NT2/D1 (cell line): Measurements from ENCODE around the gene RASGRP2.

ENCODE experiments used
- DNase-seq: peaks from one replicate; pipeline ENCODE4 v3.0.0-alpha.2; 2011; ENCODE audit warnings: low read depth, low spot score
- H3K27me3 ChIP-seq: 2 replicates; pipeline ENCODE4 v1.6.0; 2011; ENCODE audit warnings: mild to moderate bottlenecking; ENCODE audit not compliant: insufficient read length, insufficient read depth
- H3K36me3 ChIP-seq: 2 replicates; pipeline ENCODE4 v1.6.1; 2011; ENCODE audit warnings: mild to moderate bottlenecking, low read length, mixed read lengths; ENCODE audit not compliant: insufficient read depth, insufficient read length
- H3K4me1 ChIP-seq: 2 replicates; pipeline ENCODE4 v1.5.1; 2011; ENCODE audit not compliant: insufficient read depth, insufficient read length
- H3K4me3 ChIP-seq: 2 replicates; pipeline ENCODE4 v1.5.1; 2011; ENCODE audit warnings: low read depth; ENCODE audit not compliant: insufficient read length
- H3K9ac ChIP-seq: 2 replicates; pipeline ENCODE4 v1.6.0; 2011; ENCODE audit warnings: low read depth; ENCODE audit not compliant: insufficient read length
- H3K9me3 ChIP-seq: 2 replicates; pipeline ENCODE4 v1.5.1; 2011; ENCODE audit warnings: mild to moderate bottlenecking, low read length; ENCODE audit not compliant: insufficient read depth
- SUZ12 ChIP-seq: IDR thresholded peaks from 2 replicates; pipeline ENCODE4 v1.6.1; 2011; ENCODE audit not compliant: insufficient read length, insufficient read depth; ENCODE audit errors: extremely low read depth
- YY1 ChIP-seq: IDR thresholded peaks from 2 replicates; pipeline ENCODE4 v1.6.1; 2011; ENCODE audit not compliant: insufficient read length, insufficient read depth
- ZNF274 ChIP-seq: IDR thresholded peaks from 2 replicates; pipeline ENCODE4 v1.6.1; 2011; ENCODE audit warnings: mild to moderate bottlenecking, low read depth, low read length

The RASGRP2 gene

DNA sequence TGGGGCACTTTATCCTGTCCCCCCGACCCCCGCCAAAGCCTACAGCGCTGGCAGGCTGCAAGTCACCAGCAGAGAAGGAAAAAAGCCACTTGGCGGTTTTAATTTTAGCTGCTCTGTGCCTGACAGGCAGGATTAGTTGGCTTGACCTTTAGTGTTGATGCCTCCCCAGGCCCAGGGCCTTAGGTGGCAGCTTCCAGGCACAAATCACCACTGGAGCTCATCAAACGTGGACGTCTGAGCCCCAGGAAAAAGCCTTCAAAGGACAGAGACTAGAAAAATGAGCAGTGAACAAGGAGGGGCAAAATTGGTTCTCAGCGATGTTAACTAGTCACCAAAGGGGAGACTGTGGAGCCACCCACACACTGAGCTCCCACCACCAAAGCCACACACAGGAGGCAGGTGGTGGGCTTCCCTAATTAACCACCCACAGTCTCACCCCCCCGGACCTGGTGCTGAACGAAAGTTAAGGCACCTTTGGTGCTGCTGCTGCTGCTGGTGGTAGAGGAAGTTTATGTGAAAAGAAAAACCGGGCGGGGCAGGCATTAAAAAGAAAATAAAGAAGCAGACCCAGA lies 20.2 kb upstream of the RASGRP2 start:
- Histone ChIP-seq H3K27me3 (no peaks in the 10 kb centered on the region), H3K9me3 (no peaks in the 10 kb centered on the region), H3K36me3 (peaks cover 67% of the 10 kb centered on the region), H3K4me1 (peaks cover 58% of the 10 kb centered on the region), H3K4me3 (no peak overlapping the region), H3K9ac (peak overlapping the region; percentile 65)
- TF ChIP-seq ZNF274 (no peak), SUZ12 (no peak), YY1 (no peak)
- no peak for DNase-seq

- Histone ChIP-seq H3K36me3 (peaks cover 61% of the 10 kb centered on the region), H3K27me3 (no peaks in the 10 kb centered on the region), H3K9ac (peak overlapping the region; percentile 65), H3K9me3 (no peaks in the 10 kb centered on the region), H3K4me1 (peaks cover 59% of the 10 kb centered on the region), H3K4me3 (no peak overlapping the region)
- no peak for DNase-seq
- no peak for TF ChIP-seq ZNF274
- TF ChIP-seq SUZ12 = no peak
- no peak for TF ChIP-seq YY1
Observed at GRCh38 chr11:64763526-64764039, 19.6 kb upstream of the RASGRP2 start.

- peak overlapping the region; percentile 65 for H3K9ac ChIP-seq
- DNase-seq = peak; percentile 70
- no peak overlapping the region for H3K4me3 ChIP-seq
- H3K36me3 ChIP-seq = peaks cover 55% of the 10 kb centered on the region
- no peaks in the 10 kb centered on the region for H3K9me3 ChIP-seq
- H3K4me1 ChIP-seq = peaks cover 59% of the 10 kb centered on the region
- TF ChIP-seq SUZ12 (no peak), ZNF274 (no peak), YY1 (no peak)
- H3K27me3 ChIP-seq = no peaks in the 10 kb centered on the region
Observed at GRCh38 chr11:64762674-64763525, 19.0 kb upstream of the RASGRP2 start.

- no peak for DNase-seq
- no peaks in the 10 kb centered on the region for H3K27me3 ChIP-seq
- no peaks in the 10 kb centered on the region for H3K9me3 ChIP-seq
- peaks cover 55% of the 10 kb centered on the region for H3K4me1 ChIP-seq
- H3K36me3 ChIP-seq = peaks cover 48% of the 10 kb centered on the region
- H3K4me3 ChIP-seq = no peak overlapping the region
- peak overlapping the region; percentile 14 for H3K9ac ChIP-seq
- TF ChIP-seq ZNF274 = no peak
- TF ChIP-seq YY1 = no peak
- TF ChIP-seq SUZ12 = no peak
Observed at GRCh38 chr11:64762277-64762673, 18.3 kb upstream of the RASGRP2 start.

DNA sequence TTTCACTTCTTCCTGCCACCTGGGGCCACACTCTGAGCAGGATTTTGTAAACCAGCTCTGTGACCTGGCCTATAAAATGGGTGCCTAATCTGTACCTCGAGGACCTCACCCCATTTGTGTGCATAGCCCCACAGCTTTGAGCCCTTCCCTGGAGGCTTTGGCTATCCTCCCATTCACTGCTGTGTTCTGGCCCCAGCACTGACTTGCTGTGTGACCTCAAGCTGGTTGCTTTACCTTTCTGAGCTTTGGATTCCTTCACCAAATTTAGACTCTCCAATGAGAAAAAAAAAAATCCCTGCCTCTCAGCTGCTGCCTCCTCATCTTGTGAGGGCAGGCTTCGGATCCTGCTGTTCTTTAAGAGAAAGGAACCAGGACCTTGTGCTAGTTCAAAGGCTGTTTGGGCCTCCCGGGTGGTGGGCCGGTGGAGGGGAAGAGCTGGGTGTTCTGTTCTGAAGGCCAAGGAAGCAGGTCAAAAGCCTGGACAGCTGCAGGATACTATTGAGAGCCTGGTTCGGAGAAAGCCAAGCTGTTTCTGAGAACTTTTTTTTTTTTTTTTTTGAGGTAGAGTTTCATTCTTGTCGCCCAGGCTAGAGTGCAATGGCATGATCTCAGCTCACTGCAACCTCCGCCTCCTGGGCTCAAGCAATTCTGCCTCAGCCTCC lies 16.9 kb upstream of the RASGRP2 start:
- Histone ChIP-seq H3K9me3 (no peaks in the 10 kb centered on the region), H3K36me3 (peaks cover 36% of the 10 kb centered on the region), H3K27me3 (no peaks in the 10 kb centered on the region), H3K4me3 (no peak overlapping the region), H3K9ac (peak overlapping the region; percentile 42), H3K4me1 (peaks cover 49% of the 10 kb centered on the region)
- DNase-seq = no peak
- TF ChIP-seq ZNF274 (no peak), YY1 (no peak), SUZ12 (no peak)

DNA sequence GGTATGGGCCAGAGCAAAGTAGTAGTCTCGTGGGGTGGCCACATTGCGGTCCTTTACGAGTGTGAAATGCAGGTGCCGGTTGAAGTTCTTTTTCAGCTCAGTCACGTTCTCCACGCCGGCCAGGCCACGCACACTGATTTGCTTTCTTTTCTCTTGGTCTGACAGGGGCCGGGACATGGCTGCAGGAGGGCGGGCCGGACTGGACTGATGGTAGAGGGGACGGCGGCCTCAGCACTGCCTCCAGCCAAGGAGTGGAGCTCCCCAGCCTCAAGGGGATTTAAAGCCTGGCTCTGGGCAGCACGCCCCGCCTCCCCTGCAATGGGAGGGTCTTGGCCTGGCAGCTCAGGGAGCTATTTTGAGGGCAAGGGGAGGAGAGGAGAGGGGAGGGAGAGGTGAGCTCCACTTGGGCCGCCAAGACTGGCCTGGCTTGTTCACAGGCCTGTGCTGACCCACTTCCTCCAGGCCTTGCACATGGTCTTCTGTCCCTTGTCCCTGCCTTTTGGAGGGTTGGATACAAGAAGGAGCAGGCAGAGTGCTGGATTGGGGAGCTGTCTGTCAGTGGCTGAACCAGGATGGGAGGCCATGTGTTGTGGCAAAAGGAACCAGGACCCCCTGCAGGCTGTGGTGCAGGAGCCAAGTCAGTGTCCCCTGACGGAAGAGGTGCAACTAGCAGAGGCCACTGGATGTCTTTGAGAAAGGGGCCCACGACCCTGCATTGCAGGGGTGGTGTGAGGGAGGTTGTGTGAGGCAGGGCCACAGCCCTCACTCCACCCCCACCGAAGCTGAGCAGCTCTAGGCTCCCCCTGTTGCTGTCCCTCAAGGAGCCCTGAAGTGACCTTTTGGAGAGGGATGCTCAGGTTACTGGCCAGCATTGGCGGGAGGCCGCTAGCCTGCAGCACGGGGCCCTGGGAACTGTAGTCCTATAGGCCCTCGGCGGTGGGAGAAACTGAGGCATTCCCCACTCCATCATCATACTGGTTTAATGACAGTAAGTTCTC lies 16.1 kb upstream of the RASGRP2 start, which contains the start of gene PYGM:
PYGM (minus strand) TSS at position 253 of the 998 bp plus-strand sequence; CDS start at position 177, 76 bp downstream.
- H3K4me1 ChIP-seq = peaks cover 49% of the 10 kb centered on the region
- no peaks in the 10 kb centered on the region for H3K27me3 ChIP-seq
- TF ChIP-seq ZNF274 (no peak), YY1 (no peak), SUZ12 (no peak)
- DNase-seq = peak; percentile 60
- H3K36me3 ChIP-seq = peaks cover 28% of the 10 kb centered on the region
- H3K9ac ChIP-seq = peak within 1 kb of the TSS; percentile 42
- no peaks in the 10 kb centered on the region for H3K9me3 ChIP-seq
- no peak within 1 kb of the TSS for H3K4me3 ChIP-seq
